KOPT-K1 (cell line): ENCODE data around the gene DGCR8.

Source experiments
- H3K27ac ChIP-seq: fragments of 200-600 bp; sonication (generic); 2 replicates; pipeline ENCODE4 v1.5.1; 2016; ENCODE audit warnings: antibody characterized with exemption, mild to moderate bottlenecking, low read depth, low read length; ENCODE audit not compliant: poor library complexity, severe bottlenecking
- H3K36me3 ChIP-seq: fragments of 200-600 bp; sonication (generic); 2 replicates; pipeline ENCODE4 v1.5.1; 2017; ENCODE audit warnings: antibody characterized with exemption, mild to moderate bottlenecking, low read length, moderate library complexity; ENCODE audit not compliant: insufficient read depth
- H3K9me3 ChIP-seq: fragments of 200-600 bp; sonication (generic); 2 replicates; pipeline ENCODE4 v1.5.1; 2017; ENCODE audit warnings: antibody characterized with exemption, low read length, mild to moderate bottlenecking; ENCODE audit not compliant: insufficient read depth, poor library complexity, severe bottlenecking

Gene DGCR8

DNA sequence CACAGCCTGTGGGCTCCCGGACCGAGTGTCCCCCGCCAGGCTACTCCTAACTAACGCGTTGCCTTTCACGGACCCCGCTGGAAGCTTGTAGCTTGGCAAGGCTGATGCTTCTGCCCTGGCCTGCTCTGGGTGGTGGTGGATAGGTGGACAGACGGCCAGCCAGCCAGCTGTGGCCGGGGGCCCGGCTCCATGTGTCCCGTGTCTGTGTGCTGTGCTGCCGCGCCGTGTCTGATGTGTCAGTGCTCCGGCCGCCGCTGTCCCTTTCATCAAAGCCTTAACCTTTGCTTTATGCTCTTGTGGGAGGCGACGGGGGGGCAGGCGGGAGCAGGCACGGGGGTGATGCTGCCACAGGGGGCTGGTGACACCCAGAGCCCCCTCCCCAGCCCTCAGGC is 65.8 kb downstream of the DGCR8 start:
- peaks cover 13% of the 10 kb centered on the region; the same call in 1 of the 2 replicates for H3K36me3 ChIP-seq
- H3K9me3 ChIP-seq: no peaks in the 10 kb centered on the region
- no peak overlapping the region for H3K27ac ChIP-seq

DNA sequence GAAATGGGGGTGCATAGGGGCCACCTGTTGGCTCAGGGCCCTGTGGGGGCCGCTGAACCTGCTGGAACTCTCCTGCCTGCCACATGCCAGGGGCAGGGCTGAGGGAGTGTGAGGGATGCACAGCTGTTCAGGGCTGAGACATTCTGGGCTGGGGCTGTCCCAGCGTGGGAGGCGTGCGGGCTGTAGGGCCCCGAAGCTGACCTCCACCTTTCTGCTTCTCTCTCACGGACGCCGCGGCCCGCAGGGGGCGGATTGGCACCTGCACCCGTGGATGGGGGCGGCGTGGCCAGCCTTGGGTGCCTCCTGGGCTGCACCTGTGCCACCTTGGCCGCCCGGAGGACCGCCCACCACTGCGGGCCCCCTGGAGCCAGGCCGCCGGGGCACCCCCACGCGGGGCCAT is 66.7 kb downstream of the DGCR8 start:
- H3K27ac ChIP-seq: no peak overlapping the region
- peaks cover 4% of the 10 kb centered on the region; the same call in 1 of the 2 replicates for H3K36me3 ChIP-seq
- H3K9me3 ChIP-seq: no peaks in the 10 kb centered on the region

DNA sequence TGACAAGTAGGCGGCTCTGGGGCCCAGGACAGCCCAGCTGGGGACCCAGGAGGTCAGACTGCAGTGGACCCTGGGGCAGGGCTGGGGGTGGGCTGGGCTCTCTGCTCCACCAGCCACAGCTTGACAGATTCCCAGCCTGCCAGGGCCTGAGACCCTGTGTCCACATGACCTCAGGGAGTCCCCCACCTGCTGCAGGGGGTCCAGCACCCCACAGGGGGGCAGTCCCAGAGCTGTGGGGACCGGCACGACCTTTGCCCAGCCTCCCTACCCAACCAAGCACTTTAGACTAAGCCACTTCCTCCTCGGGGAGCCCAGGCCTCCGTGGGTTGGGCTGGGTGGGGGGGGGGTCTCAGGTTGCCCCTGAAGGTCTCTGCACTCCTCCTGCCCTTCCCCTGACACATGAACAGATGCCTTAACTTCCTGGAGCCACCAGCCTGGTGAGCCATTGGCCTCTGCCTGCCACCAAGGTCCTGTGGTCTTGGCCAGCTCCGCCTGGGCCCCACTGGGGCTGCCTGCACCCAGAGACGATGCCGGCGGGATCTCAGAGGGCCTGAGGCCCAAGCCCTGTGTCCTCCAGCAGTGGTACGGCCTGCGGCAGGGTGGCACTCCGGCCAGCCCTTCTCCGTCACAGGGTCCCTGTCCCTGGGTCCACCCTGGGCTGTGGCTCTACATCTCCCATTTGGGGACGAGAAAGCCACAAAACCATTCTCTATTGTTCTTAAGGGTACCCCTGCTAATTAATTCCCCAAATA is 67.4 kb downstream of the DGCR8 start:
- Histone ChIP-seq H3K27ac (no peak overlapping the region), H3K36me3 (no peaks in the 10 kb centered on the region), H3K9me3 (no peaks in the 10 kb centered on the region)

DNA sequence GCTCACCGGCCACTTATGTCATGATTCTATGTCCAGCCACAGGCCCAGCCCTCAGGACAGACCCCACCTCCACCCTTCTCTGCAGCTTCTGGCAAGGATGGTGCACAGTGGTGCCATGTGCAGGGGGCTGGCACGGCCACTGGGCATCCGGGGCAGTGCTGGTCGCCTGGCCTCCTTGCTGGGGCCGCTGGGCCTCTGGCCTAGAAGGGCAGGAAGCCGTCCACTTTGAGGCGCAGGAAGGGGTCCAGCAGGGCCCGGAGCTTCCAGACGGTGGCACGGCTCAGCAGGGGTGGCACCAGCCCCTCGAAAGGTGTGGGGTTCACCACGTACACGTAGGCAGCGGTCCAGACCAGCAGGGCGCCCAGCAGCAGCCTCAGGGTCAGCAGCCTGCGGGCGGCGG is 68.4 kb downstream of the DGCR8 start:
- Histone ChIP-seq H3K9me3 (no peaks in the 10 kb centered on the region), H3K36me3 (no peaks in the 10 kb centered on the region), H3K27ac (no peak overlapping the region)

DNA sequence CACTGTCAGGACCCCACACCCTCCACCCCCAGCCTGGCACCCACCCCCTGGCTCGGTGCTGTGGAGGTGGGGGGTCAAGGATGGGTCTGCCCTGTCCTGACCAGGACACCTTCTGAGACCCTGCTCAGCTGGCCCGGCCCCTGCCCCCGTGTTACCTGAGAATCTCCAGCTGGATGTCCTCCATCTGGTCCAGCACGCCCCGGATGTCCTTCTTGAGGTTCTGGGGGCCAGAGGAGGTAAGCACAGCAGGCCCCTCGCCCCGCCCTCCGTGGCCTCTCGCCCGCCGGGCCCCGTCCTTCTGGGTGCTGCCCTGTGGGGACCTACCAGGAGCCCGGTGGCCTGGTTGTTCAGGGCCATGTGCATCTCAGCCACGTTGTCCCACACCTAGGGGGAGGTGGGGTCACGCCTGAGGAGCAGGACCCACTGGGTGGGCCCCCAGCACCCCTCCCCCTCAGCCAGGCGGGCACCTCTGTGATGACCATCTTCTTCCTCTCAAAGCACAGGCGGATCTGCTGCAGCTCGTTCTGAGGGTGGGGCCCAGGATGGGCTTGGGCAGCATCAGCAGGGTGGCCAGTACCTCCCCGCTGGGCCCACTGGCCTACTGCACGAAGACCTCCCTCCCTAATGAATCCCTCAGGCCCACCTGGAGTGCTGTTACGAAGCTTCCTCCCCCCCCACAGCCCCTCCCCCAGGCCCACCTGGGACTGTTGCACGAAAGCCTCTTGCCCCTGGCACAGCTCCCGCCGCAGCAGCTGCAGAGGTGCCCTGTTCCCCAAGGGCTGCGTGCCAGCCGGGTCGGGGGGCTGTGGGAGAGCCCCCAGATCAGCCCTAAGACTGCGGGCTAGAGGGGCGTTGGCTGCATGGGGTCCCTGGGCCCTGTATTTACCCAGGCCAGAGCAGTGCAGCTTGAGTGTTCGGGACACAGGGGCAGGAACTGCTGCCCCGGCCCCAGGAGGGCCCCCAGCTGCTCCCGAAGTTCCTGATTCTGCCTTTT is 69.5 kb downstream of the DGCR8 start:
- H3K9me3 ChIP-seq: no peaks in the 10 kb centered on the region
- H3K36me3 ChIP-seq: no peaks in the 10 kb centered on the region
- no peak overlapping the region for H3K27ac ChIP-seq

DNA sequence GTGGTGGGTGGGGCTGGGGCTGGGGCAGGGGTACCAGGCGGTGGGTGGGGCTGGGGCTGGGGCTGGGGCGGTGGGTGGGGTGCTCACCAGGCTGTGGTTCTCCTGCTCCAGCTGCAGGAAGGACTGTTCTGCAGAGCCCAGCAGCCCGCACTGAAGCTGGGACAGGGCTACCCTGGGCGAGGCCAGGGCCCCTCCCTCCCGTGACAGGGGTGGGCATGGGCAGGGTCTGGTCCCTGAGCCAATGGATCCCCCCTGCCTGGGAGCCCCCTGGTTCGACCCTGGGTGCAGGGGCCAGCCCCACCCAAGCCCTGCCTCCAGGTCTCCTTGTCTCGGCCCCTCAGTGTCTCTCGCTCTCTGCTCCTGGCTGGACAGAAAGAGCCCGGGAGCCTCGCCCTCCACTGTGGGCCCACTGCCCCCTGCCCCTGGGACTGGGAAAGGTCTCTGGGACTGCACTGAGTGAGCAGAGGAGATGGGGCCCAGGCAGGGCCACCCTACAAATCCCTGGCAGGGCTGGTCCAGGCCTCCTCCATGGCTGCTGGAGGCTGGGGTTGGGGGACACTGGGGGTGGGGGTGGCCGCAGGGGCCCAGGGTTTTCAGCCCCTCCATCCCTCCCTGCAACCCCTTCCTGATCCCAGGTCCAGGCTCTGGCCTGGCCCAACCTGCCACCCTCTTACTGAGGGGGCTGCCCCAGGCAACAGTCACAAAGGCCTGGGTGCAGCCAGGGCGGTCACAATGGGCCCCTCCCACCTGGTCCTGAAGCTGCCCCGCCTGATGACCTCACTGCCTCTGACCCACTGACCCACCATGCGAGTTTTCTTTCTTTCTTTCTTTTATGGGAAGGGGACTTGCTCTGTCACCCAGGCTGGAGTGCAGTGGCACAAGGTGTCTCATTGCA is 70.6 kb downstream of the DGCR8 start, which contains the start of gene CCDC188:
Gene CCDC188, minus strand, starts transcription at position 675 of the 895 bp plus-strand sequence. Its CDS starts 69 bp downstream, at position 606.
- no peaks in the 10 kb centered on the region for H3K9me3 ChIP-seq
- H3K27ac ChIP-seq: no peak within 1 kb of the TSS
- no peaks in the 10 kb centered on the region for H3K36me3 ChIP-seq

DNA sequence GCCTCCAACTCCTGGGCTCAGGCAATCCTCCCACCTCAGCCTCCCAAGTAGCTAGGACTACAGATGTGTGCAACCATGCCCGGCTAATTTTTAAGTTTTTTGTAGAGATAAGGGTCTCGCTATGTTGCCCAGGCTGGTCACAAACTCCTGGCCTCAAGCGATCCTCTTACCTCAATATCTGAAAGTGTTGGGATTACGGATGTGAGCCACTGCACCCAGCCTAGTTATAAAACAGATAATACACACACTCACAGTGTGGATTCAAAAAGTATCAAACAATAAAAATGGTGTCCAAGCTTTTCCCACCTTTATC is 71.2 kb downstream of the DGCR8 start:
- H3K36me3 ChIP-seq: no peaks in the 10 kb centered on the region
- H3K27ac ChIP-seq: no peak overlapping the region
- no peaks in the 10 kb centered on the region for H3K9me3 ChIP-seq

DNA sequence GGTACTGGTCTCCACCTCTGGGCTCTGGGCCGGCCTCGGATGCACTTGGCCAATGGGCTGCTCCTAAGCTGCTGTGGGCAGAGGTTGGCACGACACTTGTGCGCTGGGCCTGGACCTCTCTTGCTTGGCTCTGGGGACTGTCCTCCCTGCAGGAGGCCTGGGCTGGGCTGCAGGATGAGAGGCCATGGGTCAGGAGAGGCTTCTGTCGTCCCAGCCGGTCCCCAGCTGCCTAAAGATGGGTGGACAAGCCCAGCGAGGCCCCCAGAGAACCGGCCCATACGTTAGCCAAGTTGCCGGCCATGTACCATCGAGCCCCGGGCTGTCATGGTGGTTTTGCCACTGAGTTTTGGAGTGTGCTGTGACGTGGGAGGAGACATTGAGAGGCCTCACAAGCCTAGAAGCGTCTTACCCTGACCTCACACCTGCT is 72.4 kb downstream of the DGCR8 start:
- H3K27ac ChIP-seq: no peak overlapping the region
- H3K9me3 ChIP-seq: no peaks in the 10 kb centered on the region
- no peaks in the 10 kb centered on the region for H3K36me3 ChIP-seq

DNA sequence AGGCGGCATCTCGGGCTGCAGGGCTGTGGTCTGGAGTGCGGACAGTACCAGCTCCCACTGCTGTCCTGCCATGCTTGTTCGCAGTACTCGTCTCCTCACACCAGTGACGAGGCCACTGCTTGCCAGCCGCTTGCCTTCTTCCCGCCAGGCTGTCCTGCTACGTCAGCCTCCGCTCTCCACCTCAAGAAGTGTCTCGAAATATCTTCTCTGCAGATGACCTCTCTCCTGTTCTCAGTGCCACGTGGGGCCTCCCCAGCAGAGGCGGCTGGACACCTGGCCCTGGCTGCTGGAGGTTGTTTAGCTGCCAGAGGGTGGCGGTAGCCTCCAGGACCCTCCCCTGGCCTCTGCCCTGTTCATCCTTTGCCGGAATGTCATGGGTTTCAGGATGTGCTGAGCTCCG is 73.9 kb downstream of the DGCR8 start:
- Histone ChIP-seq H3K9me3 (no peaks in the 10 kb centered on the region), H3K27ac (no peak overlapping the region), H3K36me3 (no peaks in the 10 kb centered on the region)

DNA sequence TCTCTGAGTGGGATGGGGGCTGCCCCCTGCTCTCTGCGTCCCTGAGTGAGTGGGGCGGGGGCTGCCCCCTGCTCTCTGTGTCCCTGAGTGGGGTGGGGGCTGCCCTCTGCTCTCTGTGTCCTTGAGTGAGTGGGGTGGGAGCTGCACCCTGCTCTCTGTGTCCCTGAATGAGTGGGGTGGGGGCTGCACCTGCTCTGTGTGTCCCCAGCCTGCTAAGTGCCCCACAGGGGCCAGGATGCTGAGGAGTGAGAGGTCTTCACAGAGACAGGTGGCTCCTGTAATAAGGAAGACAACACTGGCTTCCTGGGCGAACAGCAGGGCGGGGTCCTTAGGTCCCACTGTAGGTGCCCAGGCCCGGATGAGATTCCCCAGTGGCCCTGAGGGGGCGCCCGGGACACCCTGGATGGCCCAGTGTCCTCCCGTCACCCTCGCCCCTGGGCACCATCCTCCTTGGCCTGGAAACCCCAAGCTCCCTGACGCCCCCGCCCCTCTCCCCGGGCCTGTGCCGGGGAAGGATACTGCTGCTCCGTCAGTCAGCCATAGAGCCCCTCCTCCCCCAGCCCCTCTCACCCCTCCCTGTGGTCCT is 74.7 kb downstream of the DGCR8 start:
- Histone ChIP-seq H3K9me3 (no peaks in the 10 kb centered on the region), H3K27ac (no peak overlapping the region), H3K36me3 (no peaks in the 10 kb centered on the region)

DNA sequence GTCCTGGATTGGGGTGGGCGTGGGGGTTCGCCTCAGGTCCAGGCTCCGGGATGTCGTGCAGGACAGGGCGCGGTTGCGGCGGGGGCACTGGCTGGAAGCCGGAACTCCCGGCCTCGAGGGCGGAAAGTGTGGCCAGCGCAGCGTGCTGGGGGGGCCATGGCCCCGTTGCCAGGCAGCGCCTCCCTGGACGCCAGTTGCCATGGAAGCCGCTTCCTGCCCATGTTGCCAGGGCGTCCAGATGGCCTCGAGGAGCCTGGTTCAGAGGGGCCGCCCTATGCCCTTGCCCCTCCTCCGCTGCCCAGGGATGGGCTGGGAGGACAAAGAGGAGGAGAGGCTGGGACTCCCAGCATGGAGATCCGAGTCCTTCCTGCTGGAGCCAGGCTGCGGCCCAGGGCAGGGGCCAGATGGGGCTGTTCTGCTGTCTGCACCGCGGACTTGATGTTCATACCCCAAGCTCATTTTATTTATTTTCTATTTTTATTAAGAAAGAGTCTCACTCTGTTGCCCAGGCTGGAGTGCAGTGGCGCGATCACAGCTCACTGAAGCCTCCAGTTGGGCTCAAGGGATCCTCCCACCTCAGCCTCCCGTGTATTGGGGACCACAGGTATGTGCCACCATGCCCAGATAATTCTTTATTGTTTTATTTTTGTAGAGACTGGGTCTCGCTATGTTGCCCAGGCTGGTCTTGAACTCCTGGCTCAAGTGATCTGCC is 75.4 kb downstream of the DGCR8 start:
- H3K9me3 ChIP-seq: no peaks in the 10 kb centered on the region
- H3K27ac ChIP-seq: no peak overlapping the region

DNA sequence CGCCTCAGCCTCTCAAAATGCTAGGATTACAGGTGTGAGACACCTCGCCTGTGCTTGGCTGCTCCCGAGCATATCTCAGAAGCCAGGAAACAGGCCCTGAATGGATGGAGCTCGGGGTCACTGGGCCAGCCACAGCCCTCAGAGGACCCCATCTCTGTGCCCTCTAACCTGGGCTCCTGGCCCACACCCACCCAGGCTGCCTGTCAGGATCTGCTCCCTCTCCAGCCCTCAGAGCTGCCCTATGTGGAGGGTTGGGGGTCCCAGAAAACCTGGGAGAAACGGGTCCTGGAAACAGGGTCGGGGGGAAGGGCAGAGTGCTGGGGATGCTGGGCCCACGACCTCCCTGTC is 76.0 kb downstream of the DGCR8 start:
- H3K9me3 ChIP-seq: no peaks in the 10 kb centered on the region
- no peak overlapping the region for H3K27ac ChIP-seq
- H3K36me3 ChIP-seq: no peaks in the 10 kb centered on the region

More for the DNA sequence above, 75.4 kb downstream of the DGCR8 start:
- no peaks in the 10 kb centered on the region for H3K36me3 ChIP-seq

DNA sequence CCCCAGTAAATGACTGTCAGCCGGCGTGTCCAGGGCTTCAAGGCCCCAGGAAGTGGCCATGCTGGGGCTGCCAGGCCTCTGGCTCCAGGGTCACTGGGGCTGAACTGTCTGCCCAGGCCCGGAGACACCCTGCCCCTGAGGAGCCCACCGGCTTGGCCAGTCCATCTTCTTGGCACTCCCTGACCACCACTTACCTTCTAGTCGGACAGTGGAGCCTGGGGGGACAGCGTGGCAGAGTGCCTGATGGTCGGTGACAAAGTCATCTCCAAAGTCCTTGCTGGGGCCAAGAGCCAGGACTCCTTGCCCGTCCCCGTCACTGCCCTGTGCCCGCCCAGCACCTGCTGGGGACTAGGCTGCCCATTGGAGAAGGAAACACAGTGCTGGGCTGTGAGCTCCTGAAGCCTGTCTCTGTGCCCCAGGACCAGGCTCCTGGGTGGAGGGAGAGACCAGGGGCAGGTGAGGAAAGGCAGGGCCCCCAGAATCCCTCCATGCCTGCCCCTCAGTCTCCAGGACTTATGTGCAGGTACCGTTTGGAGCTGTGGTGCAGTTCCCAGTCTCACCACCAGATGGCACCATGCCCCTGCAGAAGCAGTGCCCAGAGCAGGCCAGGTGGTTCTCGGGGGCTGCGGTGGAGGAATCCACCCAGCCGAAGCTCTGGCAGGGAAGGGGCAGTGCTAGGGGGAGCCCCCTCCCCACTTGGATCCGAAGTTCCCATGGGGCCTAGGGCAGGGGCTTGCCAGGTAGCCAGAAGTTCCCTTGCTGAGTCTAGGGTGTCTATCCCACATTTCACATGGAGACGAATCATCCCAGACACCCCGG is 76.8 kb downstream of the DGCR8 start:
- no peak overlapping the region for H3K27ac ChIP-seq
- H3K36me3 ChIP-seq: no peaks in the 10 kb centered on the region
- no peaks in the 10 kb centered on the region for H3K9me3 ChIP-seq
